Measurements from ENCODE around the gene NEURL4.

NEURL4 gene

DNA sequence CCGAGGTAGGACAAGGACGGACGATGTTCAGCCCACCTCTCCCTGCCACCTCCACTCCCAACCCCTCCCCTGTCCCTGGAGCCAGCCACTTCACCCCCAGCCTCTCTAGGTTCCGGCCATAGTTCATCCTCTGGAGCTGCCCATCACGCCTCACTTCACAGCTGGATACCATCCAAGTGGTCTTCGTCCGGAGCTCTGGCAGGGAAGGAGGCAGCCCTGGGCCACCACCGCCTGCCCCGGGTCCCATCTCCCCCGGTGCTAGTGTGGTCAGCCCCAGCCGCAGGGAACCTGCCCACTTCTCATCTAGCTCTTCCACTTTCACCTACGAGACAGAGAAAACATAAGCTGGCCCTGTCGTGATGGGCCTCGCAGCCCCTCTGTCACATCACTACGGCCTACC lies 7.7 kb downstream of the NEURL4 start:
- DNase-seq: no peak

DNA sequence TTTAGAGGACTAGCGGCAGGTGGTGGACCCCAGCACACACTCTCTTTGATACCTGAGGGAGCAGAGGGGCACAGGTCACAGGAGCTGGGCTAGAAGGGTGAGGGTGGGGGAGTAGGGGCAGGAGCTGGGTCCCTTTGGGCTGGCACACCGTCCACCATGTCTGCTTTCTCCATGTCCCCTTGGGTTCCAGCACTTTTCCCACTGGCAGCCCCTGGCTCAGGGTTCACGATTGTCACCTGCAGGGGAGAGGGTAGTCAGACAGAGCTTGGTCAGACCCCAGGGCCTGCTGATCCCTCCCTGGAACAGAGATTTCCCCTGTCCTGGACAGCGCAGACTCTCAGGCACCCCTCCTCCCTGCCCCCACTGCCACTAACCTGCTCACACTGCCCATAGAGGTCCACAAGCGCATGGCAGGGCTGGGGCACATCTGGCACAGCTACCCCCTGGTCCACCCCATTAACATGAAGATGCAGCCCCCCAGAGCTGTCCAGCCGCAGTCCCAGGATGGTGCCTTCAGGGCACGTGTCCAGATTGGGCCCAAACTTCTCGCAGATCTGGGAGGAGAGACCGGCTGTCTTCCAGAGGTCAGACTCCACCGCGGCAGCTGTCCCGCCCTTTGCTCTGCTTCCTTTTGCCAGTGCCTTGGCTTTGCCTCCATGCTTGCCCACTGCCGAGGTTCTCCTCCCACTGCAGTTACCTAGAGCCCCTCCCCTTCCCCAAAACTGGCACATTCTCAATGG lies 10.8 kb downstream of the NEURL4 start:
- no peak for DNase-seq

DNA sequence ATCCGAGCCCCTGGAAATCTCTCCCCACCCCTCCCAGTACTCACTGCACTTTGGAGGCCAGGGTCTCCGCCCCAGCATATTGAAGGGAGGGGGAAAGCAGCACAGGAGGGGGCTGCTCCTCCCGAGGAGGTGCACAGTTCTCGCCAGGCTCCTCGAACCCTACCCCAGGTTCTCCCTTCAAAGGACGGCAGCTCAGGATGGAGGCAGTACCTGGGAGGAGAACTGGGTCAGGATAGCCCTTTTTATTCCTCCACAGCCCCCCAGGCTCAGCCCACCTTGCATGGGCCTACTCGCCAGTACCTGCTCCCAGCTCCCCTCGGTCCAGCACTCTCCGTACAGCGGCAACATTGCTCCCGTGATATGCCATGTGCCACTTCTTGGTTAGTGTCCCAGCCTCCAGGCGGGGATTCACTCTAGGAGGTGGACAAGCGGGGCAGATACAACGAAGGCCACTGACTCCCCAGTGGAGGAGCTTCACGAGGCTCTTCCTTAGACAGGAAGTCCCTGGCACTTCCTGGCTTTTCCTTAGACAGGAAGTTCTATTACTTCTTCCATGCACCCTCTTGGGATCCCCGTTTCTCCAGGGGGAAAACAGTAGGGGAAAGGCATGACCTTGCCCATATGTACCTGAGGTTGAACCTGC lies 11.9 kb downstream of the NEURL4 start:
- DNase-seq: no peak

DNA sequence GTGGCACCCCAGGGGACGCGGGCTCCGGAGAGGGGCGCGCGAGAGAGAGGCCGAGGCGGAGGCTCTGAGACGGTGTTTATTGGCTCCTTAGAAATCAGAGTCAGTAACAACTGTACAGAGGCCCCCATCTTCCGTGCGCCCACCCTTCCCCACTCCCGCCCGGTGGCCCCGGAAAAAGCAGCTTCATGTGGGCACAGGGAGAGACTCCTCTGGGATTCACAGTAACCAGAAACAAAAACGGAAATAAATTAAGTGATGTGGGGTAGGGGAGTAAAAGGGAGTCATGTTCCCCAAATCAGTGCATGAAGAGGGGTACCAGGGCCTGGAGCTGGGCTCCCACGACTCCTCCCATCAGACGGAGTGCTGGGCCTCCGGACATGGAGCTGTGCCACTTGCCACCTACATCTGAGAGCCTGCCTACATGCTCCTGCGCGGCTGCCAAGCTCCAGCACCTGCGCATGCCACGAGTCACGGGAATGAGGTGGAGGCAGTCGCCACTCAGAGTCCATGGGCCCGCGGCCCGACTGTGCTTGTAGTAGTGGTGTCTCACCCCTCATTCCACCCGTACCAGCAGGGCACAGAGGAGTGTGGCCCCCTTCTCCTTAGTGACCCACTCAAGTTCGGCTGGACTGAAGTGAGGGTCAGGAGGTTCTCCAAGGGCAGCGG lies 13.4 kb downstream of the NEURL4 start:
- no peak for DNase-seq

DNA sequence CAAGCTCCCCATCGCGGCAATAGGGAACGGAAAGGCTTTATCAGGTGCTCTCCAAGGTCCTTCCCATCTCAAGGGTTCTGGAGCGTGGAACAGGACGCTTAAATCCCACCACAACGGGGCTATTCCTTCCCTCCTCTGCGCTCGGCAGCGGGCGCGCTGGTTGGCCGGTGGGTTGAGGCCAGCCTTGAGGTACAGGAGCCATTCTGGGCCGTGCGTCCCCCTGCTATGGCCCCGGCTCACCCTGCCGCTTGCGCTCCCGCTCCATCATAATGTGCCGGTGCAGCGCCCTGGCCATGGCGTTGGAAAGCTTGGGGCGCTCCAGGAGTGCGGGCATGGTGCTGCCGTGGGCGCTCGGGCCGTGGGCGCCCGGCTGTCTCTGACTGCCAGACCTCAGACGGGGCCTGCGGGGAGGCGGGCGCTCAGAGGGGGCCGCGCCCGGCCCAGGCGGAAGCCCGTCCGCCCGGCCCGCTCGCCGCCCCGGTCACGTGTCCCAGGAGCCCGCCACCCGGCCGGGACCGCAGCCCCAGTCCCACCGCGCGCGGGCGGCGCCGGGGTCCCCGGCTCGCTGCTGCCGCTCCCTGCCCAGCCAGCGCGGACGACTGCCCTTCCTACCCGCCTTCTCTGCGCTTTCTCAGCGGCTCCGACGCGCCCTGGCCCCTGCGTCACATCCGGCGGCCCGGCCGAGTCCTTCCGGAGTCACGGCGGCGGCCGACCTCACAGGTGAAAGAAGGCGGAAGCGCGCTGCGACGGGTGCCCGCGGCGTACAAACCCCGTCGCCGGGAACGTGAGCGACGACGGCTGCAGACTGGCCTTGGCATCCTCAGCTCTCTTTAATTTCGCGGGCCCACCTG lies 14.2 kb downstream of the NEURL4 start, which contains the start of gene GPS2:
TSS of gene GPS2 (minus strand) at position 642 of the 851 bp plus-strand sequence. CDS start at position 334, 308 bp downstream.
- peak; percentile 78 for DNase-seq

DNA sequence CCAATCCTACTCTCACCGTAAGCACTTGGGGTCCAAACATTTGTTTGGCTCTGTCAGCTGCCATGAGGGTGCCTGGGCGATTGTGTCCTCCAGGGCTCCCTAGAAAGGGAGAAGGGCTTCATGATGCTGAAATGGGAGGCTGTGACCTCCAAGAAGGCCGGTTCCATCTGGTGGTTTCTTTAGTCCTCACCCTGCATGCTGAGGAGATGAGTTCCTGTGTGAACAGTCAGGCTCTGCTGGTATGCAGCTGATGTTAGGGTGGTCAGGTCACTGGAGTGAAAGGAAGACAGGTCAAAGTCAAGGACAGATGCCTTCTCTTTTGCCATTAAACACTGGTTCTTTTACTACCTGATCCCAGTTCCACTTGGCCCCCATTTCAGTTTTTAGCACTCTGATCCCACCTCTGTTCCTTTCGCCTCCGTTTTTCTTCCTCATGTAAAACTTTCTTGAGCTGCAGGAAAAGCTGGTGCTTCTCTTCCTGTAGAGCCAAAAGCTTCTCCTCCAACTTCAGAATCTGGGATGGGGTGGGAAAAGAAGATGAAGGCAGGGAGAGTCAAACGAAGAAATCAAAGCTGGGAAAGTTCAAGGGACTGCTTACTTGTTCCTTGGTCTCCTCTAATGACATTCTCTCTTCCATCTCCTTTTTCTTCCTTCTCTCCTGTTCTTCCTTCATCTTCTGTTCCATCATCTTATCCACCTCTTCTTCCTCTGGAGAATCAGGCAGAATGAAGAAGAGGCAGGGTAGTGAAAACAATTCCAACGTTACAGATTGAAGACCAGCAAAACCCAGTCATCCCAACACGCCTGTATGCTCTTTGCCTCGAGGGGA lies 15.0 kb downstream of the NEURL4 start:
- no peak for DNase-seq

DNA sequence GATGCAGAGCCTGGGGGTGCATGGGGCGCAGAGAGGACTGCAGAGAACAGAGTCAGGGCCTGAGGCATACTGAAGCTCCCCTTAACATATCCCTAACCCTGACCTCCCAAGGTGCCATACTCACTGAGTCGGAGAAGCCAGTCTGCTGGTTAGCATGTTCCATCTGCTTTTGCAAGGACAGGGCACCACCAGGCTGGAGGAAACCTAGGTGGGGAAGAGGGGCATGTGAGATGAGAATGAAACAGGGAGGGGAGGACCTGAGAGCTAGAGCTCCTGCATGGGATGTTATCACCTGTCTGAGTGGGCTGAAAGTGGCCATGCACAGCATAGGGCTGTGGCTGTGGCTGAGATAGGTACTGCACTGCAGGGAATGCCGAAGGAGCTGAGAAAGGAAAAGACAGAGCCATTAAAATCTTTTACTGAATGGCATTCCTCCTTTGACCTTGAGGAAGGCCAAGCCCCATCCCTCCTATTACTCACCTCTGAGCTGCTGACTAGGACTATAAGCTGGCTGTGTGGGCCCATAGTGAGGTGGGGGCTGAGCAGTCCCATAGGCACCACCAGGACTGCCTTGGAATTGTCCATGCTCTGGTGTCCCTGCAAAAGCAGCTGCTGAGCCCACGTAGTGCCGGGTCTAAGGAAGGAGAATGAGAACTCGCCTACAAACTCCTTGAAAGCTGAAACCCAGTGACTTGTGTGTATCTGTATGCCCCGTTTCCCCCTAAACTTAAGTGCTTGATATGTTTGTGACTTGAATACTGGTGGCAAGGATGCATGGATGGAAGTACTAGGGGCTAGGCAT lies 15.8 kb downstream of the NEURL4 start:
- DNase-seq: no peak

DNA sequence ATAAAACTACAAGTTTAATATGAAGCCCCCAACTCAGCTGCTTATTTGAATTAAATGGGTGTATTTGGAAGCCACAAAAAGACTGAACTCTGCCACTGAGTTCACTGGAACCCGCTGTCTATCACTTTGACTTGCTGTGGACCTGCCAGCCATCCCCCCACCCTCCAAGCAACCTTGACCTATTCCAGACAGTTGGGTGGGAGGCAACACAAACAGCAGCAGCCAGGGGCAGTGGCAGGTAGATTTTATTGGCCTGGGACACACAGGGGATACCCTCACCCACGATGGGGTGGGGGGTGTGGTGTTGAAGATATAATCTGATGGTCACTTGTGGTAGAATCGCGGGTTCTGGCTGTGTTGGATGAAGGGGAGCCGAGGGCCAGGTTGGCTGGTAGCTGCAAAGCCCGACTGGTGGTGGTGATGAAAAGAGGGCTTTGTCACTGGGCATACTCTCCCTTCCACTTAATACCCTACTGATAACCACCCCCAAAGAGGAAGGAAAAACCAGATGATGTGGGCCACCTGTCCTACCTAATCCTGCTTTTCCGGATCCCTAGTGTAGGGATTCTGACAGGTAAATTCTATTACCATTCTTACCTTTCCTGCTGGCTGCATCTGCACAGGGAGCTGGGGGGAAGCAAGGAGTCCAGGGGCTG lies 16.6 kb downstream of the NEURL4 start:
- no peak for DNase-seq

DNA sequence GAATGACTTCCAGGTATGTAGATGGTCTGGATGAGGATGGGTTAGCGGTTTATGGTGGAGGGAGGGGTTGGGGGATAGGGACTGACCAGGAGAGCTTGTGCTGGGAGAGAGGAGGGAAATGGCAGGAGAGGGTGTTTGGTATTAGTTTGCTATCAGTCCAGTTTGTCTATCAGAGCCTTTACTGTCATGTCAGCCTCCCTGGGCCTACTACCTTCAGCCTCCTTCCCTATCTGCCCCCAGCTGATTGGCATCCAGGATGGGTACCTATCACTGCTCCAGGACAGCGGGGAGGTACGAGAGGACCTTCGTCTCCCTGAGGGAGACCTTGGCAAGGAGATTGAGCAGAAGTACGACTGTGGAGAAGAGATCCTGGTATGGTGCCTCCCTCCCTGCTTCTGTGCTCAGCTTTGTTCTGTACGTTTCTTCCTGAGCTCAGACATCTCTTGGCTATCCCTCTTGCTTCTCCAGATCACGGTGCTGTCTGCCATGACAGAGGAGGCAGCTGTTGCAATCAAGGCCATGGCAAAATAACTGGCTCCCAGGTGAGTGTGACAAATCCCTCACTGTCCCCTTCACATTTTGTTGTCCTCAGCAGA lies 17.9 kb downstream of the NEURL4 start:
- DNase-seq: no peak

DNA sequence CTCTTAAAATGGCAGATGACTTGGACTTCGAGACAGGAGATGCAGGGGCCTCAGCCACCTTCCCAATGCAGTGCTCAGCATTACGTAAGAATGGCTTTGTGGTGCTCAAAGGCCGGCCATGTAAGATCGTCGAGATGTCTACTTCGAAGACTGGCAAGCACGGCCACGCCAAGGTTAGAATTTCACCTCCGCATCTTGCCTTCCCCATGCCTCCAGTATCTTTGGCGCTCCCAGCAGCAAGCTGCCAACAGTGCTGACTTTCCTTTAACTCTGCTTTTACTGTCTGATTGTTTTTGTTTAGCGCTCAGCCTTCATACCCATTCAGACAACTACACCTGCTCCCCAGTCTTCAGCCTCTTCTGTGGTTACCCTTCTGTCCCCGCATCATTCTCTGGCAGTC lies 19.5 kb downstream of the NEURL4 start:
- DNase-seq: no peak

DNA sequence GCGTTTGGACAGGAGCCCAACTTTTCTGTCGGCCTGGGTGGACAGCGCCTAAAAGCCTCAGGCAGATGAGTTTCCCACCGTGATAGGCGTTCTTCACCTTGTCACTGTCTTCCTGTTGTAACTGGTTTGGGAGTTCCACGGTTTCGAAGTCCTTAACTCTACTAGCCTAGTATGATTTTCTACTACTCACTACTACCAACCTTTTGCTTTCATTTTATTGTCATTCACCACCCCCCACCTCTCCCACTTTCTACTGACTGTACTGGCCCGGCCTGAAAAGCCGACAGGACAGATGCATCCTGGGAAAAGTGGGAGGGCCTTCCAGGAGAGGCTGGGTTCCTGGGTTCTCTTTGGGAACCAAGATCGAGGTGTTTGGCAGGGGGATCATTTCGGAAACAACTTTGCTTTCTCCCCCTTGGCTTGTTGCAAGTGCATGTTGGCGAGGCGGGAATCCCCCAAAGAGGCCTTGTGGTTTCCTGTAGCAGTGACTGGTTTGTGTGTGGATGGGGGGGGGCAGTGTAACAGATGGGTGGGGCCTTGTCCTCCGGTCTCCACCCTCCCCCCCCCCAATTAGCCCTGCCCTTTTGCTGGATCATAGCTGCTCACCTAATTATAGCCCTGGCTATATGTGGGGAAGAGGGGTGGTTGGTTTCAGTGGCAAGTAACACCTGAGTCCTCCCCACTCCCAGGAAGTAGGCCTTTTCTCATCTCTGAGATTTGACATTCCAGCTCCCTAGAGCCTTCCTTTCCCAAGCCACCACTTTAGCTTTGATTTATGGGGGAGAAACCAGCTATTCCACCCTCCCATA lies 20.3 kb downstream of the NEURL4 start:
- DNase-seq: peak; percentile 79

DNA sequence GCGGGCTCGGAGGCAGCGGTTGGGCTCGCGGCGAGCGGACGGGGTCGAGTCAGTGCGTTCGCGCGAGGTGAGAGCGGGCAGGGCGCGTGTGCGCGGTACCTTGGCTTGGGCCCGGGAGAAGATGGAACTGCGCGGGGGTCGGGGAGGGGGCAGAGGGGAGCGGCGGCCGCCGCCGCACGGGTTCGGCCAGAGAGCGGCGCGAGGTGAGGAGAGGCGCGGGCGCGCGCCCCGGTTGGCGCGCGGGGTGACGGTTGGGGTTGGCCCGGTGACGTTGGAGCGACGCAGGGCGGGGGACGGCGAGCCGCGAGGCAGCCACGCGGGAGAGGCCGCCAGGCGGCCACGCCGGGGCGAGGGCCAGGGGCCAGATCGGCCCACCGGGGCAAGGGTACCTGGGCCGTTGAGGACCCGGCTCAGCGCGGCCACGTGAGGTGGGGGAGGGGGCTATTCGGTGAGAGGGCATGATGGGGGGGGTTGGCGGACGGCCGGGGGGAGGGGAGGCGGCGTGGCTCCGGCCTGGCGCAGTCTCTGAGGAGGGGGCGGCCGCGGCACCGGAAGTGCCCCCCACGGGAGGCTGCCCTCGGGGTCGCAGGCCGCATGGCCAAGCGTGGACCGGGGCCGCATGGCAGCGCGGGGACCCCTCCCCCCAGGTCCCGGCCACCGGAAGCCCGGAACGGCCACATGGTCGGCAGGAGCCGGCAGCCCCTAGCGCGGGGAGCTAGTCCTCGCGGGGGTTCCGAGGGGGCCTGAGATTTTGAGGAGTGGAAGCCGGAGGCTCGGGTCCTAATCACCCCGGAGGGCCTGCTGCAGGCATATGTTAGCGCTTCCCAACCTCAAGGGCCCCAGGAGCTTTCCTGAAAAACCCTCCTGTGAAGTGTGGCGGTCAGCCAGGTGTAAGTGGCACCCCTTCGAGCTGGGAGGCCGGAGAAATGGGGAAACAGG lies 21.2 kb downstream of the NEURL4 start:
- DNase-seq: peak; percentile 28

DNA sequence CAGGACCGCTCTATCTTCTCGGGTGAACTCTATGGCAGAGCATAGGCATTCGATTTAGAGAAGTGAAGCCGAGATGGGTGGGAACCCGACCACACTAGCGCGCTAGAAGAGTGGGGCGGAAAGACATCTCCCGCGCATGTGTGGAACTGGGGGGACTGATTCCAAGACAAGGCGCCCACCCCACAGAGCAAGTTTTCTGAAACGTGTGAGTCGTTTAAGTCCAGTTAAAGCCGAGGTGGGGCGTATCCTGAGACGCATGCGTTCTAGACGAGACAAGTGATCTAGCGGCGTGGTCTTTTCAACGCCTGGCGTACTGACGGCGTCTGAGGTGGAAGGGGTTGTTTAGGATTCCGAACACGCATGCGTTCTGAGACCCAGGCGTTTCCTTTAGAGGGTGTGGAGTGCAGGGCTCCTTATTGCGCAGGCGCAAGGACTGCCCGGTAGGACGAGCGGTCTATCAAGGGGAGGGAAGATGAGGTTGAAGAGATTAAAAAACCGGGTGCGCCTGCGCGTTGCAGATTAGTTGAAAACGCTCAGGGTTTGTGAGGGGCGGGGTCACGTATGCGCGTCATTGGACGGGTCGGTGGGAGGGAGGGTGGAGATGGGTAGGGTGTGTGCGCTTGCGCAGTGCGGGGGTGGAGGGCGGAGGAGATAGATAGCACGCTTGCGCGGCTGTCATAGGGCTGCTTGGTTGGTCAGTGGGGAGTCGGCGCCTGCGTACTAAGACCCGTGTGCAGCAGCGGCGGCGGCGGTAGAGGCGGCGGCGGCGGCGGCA lies 22.0 kb downstream of the NEURL4 start, which contains the start of gene EIF5A:
TSS of gene EIF5A (plus strand) at position 718 of the 775 bp plus-strand sequence. CDS start 2,008 bp downstream, outside the sequence.
- peak; percentile 100 for DNase-seq

DNA sequence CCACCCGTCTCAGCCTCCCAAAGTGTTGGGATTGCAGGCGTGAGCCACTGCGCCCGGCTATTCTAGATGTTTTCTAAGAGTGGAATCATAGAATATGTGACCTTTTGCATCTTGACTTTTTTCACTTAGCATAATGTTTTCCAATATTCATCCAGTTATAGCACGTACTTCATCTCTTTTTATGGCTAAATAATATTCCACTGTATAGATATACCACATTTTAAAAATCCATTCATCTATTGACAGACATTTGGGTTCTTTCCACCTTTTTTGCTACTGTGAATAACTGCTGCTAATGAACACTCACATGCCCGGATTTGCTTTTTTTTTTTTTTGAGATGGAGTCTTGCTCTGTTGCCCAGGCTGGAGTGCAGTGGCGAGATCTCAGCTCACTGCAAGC lies 25.0 kb downstream of the NEURL4 start:
- no peak for DNase-seq

DNA sequence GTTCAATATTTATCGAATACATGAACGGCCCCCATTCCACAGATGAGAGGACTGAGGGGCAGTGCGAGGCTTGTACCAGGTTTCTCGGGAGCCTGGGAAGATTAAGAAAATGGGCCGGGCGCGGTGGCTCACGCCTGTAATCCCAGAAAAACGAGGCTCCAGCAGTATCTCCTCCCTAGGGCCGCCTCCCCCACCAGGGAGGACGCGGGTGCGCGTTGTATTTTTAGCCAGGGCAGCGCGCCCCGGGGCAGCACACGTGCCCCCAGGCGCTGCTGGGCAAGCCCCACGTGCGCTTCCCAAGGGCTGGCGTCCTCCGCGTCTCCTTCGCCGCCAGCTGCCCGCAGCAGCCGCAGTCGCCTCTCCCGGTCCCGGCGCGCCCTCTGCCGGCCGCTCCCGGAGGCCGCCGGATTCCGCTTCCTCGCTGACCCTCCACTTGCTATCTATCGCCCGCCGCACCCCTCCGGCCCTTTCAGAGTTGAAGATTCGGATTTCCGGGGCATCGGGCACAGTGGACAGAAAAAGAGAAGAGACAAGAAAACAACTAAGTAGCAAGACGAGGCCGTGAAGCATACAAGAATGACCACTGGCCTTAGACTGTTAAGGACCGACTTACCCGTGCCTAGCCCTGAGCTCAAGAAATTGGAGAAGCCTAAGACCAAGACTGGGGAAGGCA lies 32.8 kb downstream of the NEURL4 start:
- DNase-seq: peak; percentile 68
